ENCODE measurements around the gene CALCOCO2.

- TF ChIP-seq CTCF (IDR thresholded peaks at IDR 0.05): no peak
- TF ChIP-seq POLR2A (IDR thresholded peaks at IDR 0.05): no peak
These were observed 12.4 kb upstream of the CALCOCO2 start for GRCh38 chr17:48818361-48818841.

Measured in tibial nerve (tissue), 3 donors.